H9 (cell line): ENCODE measurements around the gene OR10D3. TPM values are rescaled to one million over a fixed set of nuclear protein-coding genes. Genes with fewer than 3 reads are reported as not detected.

ENCODE experiments used
- DNase-seq: peaks from one replicate; pipeline ENCODE4 v3.0.0-alpha.2; 2017
- H2AFZ ChIP-seq: one replicate; pipeline ENCODE4 v1.6.1; 2013; ENCODE audit warnings: mild to moderate bottlenecking, low read length, control low read depth, moderate library complexity
- H2AK5ac ChIP-seq: 2 replicates; pipeline ENCODE4 v1.6.1; 2013; ENCODE audit warnings: low read length, control low read depth, mixed read lengths; ENCODE audit not compliant: insufficient read length
- H2BK120ac ChIP-seq: one replicate; pipeline ENCODE4 v1.6.1; 2013; ENCODE audit warnings: low read depth, mild to moderate bottlenecking, low read length, control low read depth, inconsistent platforms; ENCODE audit not compliant: poor library complexity, severe bottlenecking
- H2BK12ac ChIP-seq: 2 replicates; pipeline ENCODE4 v1.6.1; 2013; ENCODE audit warnings: low read length, control low read depth, mixed read lengths, low read depth; ENCODE audit not compliant: insufficient read length
- H2BK15ac ChIP-seq: 2 replicates; pipeline ENCODE4 v1.6.1; 2013; ENCODE audit warnings: low read depth, low read length, control low read depth
- H2BK20ac ChIP-seq: one replicate; pipeline ENCODE4 v1.6.1; 2013; ENCODE audit warnings: low read depth, mild to moderate bottlenecking, low read length, control low read depth, inconsistent platforms; ENCODE audit not compliant: poor library complexity, severe bottlenecking
- H2BK5ac ChIP-seq: 2 replicates; pipeline ENCODE4 v1.6.1; 2013; ENCODE audit warnings: low read length, control low read depth, mixed read lengths; ENCODE audit not compliant: insufficient read length
- H3K14ac ChIP-seq: 2 replicates; pipeline ENCODE4 v1.6.1; 2013; ENCODE audit warnings: low read length, control low read depth; ENCODE audit not compliant: insufficient read depth
- H3K18ac ChIP-seq: 2 replicates; pipeline ENCODE4 v1.6.1; 2013; ENCODE audit warnings: low read depth, mild to moderate bottlenecking, mixed read lengths, low read length, control low read depth; ENCODE audit not compliant: insufficient read length
- H3K23ac ChIP-seq: 2 replicates; pipeline ENCODE4 v1.6.1; 2013; ENCODE audit warnings: low read length, control low read depth, mixed read lengths, low read depth; ENCODE audit not compliant: insufficient read length
- H3K23me2 ChIP-seq: 2 replicates; pipeline ENCODE4 v1.6.1; 2013; ENCODE audit warnings: low read depth, mild to moderate bottlenecking, mixed read lengths, low read length, control low read depth; ENCODE audit not compliant: insufficient read length, poor library complexity, severe bottlenecking
- H3K27ac ChIP-seq: 2 replicates; pipeline ENCODE4 v1.5.1; 2013; ENCODE audit warnings: low read length, control low read depth, mixed read lengths, low read depth; ENCODE audit not compliant: insufficient read length
- H3K27me3 ChIP-seq: 2 replicates; pipeline ENCODE4 v1.6.1; 2013; ENCODE audit warnings: low read length, control low read depth, inconsistent platforms; ENCODE audit not compliant: insufficient read depth
- H3K4ac ChIP-seq: 2 replicates; pipeline ENCODE4 v1.6.1; 2013; ENCODE audit warnings: low read depth, mild to moderate bottlenecking, control low read depth, inconsistent platforms, low read length, moderate library complexity
- H3K4me1 ChIP-seq: 2 replicates; pipeline ENCODE4 v1.6.1; 2013; ENCODE audit warnings: low read length, control low read depth, inconsistent platforms; ENCODE audit not compliant: insufficient read depth
- H3K4me2 ChIP-seq: 2 replicates; pipeline ENCODE4 v1.6.1; 2013; ENCODE audit warnings: low read length, control low read depth, mixed read lengths; ENCODE audit not compliant: insufficient read length, insufficient read depth
- H3K56ac ChIP-seq: 2 replicates; pipeline ENCODE4 v1.6.1; 2013; ENCODE audit warnings: low read depth, mild to moderate bottlenecking, mixed read lengths, low read length, control low read depth; ENCODE audit not compliant: insufficient read length
- H3K79me1 ChIP-seq: 2 replicates; pipeline ENCODE4 v1.6.1; 2013; ENCODE audit warnings: low read depth, mild to moderate bottlenecking, moderate library complexity, low read length, control low read depth, inconsistent platforms; ENCODE audit not compliant: insufficient read depth, poor library complexity, severe bottlenecking
- H3K79me2 ChIP-seq: 2 replicates; pipeline ENCODE4 v1.6.1; 2013; ENCODE audit warnings: low read length, control low read depth, inconsistent platforms; ENCODE audit not compliant: insufficient read depth
- H3K9ac ChIP-seq: 2 replicates; pipeline ENCODE4 v1.6.1; 2013; ENCODE audit warnings: low read length, control low read depth, mixed read lengths; ENCODE audit not compliant: insufficient read length; ENCODE audit errors: extremely low read depth
- H3K9me3 ChIP-seq: one replicate; pipeline ENCODE4 v1.6.1; 2013; ENCODE audit warnings: low read depth, low read length, inconsistent platforms; ENCODE audit not compliant: control insufficient read depth
- H3T11ph ChIP-seq: one replicate; pipeline ENCODE4 v1.6.1; 2013; ENCODE audit warnings: mild to moderate bottlenecking, low read length, control low read depth, inconsistent platforms
- H4K20me1 ChIP-seq: one replicate; pipeline ENCODE4 v1.6.1; 2013; ENCODE audit not compliant: control insufficient read depth, insufficient read length, insufficient read depth
- H4K5ac ChIP-seq: 2 replicates; pipeline ENCODE4 v1.6.1; 2013; ENCODE audit warnings: low read depth, mild to moderate bottlenecking, mixed read lengths, low read length, control low read depth; ENCODE audit not compliant: insufficient read length
- H4K8ac ChIP-seq: replicated peaks from 2 replicates; pipeline ENCODE4 v1.6.1; 2013; ENCODE audit warnings: low read length, control low read depth, mixed read lengths, low read depth; ENCODE audit not compliant: insufficient read length
- H4K91ac ChIP-seq: 2 replicates; pipeline ENCODE4 v1.6.1; 2013; ENCODE audit warnings: low read depth, mild to moderate bottlenecking, moderate library complexity, mixed read lengths, low read length, control low read depth; ENCODE audit not compliant: insufficient read length
- H3K27ac Mint-ChIP-seq, 3 experiments: 2 replicates in 2 of 3; 3 replicates in 1 of 3; pipeline ENCODE4 v1.8.0; 2020 to 2021; ENCODE audit warnings: mixed read lengths in 3 of 3, mild to moderate bottlenecking in 1 of 3, moderate library complexity in 1 of 3
- H3K27me3 Mint-ChIP-seq: 2 replicates; pipeline ENCODE4 v1.8.0; 2021; ENCODE audit warnings: low read depth, mild to moderate bottlenecking, moderate library complexity, mixed read lengths
- H3K36me3 Mint-ChIP-seq, 3 experiments: 2 replicates in 2 of 3; 3 replicates in 1 of 3; pipeline ENCODE4 v1.8.0; 2020 to 2021; ENCODE audit warnings: low read depth in 3 of 3, mixed read lengths in 3 of 3; ENCODE audit not compliant: insufficient read depth in 1 of 3
- H3K4me1 Mint-ChIP-seq, 2 experiments: 2 replicates each; pipeline ENCODE4 v1.8.0; 2020; ENCODE audit warnings: mixed read lengths in 2 of 2
- H3K4me3 Mint-ChIP-seq, 2 experiments: 2 replicates in 1 of 2; 3 replicates in 1 of 2; pipeline ENCODE4 v1.8.0; 2020 to 2021; ENCODE audit warnings: mild to moderate bottlenecking in 2 of 2, mixed read lengths in 2 of 2, moderate library complexity in 1 of 2
- H3K9me3 Mint-ChIP-seq, 2 experiments: 2 replicates in 1 of 2; 3 replicates in 1 of 2; pipeline ENCODE4 v1.8.0; 2020; ENCODE audit warnings: mild to moderate bottlenecking in 2 of 2, mixed read lengths in 2 of 2, moderate library complexity in 1 of 2
- WGBS: extraction: QIAGEN DNeasy Blood & Tissue Kit; methylation state at CpG from one replicate; pipeline ENCODE4 v1.1.7; 2013; ENCODE audit warnings: missing lambda C conversion rate, low lambda C conversion rate, mixed read lengths; ENCODE audit not compliant: insufficient read length; ENCODE audit errors: extremely low coverage; 5-methylcytosine and 5-hydroxymethylcytosine counted together
- total RNA-seq: library from RNA; stranded (reverse); gene quantifications from 2 replicates; pipeline ENCODE4 v1.2.1, GENCODE V29; 2021
- TF ChIP-seq, protein P1 (sequence below): fragments of 200-600 bp; sonication (generic); conservative IDR thresholded peaks from 3 replicates; pipeline ENCODE4 v1.8.0; 2021; ENCODE audit warnings: antibody characterized with exemption, mild to moderate bottlenecking

The OR10D3 gene
- total RNA-seq, 1 experiment from 2014 or later, result not detected

DNA sequence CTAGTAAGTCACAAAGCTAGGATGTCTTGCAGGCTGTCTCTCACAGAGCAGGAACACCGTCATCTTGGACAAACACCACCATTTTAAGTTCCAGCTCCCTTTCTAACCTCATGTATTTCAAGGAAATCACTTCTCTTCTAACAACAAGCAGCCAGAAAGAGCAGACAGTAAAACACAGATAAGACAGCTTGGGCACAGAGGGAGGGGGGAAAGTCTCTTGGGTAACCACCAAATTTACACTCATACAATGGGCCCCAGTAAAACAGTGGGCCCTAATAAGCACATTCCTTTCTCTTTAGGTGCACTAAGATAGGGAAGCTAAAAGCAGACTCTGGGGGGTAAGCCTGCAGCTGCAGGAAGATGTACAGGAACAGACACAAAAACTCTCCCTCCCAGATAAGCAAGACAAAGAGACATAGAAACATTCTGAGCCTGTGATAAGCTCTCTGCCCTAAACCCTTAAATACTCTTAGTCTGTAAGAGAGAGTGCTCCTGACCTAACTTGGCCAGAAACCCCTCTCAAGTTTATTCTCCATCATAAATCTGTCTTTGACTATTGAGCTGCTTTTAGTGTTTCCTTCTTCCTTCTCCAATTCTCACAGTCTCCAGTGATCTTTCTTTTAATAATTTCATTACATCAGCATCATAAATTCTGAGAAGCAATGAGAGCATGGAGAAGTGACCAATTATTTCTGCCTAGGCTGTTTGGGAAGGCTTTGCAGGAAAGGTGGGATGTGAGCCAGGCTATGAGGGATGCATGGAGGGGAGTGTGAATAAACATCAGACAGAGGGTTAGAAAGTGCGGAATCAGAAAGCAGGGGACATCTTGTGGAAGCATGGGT, 7.4 kb downstream of the OR10D3 start:
- H3K36me3 Mint-ChIP-seq, result no peaks in the 10 kb centered on the region; a peak in 1 of 7 replicates
- Histone ChIP-seq H2BK20ac (no peak overlapping the region), H4K8ac (no peak overlapping the region), H3K18ac (no peak overlapping the region), H2BK15ac (no peak overlapping the region), H3K23ac (no peak overlapping the region), H4K91ac (no peak overlapping the region), H2AFZ (no peak overlapping the region), H2BK120ac (no peak overlapping the region), H3K4me1 (peaks cover 3% of the 10 kb centered on the region), H4K20me1 (no peaks in the 10 kb centered on the region), H3K23me2 (no peaks in the 10 kb centered on the region), H3K27me3 (peaks cover 16% of the 10 kb centered on the region; the same call in 1 of the 2 replicates), H3K79me1 (no peaks in the 10 kb centered on the region), H4K5ac (no peak overlapping the region), H2BK5ac (no peak overlapping the region), H3K56ac (no peak overlapping the region), H3K14ac (no peak overlapping the region), H3K9ac (no peak overlapping the region), H3K4ac (no peak overlapping the region), H3K79me2 (no peaks in the 10 kb centered on the region), H3T11ph (no peak overlapping the region), H3K4me2 (no peak overlapping the region), H2AK5ac (no peak overlapping the region), H3K9me3 (no peaks in the 10 kb centered on the region), H2BK12ac (no peak overlapping the region), H3K27ac (no peak overlapping the region)
- peaks cover 30 to 37% of the 10 kb centered on the region in 2 experiments for H3K4me1 Mint-ChIP-seq
- H3K9me3 Mint-ChIP-seq, result no peaks in the 10 kb centered on the region; a peak in 1 of 5 replicates
- TF ChIP-seq, protein P1, sequence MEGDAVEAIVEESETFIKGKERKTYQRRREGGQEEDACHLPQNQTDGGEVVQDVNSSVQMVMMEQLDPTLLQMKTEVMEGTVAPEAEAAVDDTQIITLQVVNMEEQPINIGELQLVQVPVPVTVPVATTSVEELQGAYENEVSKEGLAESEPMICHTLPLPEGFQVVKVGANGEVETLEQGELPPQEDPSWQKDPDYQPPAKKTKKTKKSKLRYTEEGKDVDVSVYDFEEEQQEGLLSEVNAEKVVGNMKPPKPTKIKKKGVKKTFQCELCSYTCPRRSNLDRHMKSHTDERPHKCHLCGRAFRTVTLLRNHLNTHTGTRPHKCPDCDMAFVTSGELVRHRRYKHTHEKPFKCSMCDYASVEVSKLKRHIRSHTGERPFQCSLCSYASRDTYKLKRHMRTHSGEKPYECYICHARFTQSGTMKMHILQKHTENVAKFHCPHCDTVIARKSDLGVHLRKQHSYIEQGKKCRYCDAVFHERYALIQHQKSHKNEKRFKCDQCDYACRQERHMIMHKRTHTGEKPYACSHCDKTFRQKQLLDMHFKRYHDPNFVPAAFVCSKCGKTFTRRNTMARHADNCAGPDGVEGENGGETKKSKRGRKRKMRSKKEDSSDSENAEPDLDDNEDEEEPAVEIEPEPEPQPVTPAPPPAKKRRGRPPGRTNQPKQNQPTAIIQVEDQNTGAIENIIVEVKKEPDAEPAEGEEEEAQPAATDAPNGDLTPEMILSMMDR, result no peak
- no CpG with 5 or more reads among the region's 2 CpGs for WGBS
- H3K27ac Mint-ChIP-seq, result no peak overlapping the region
- no peak for DNase-seq
- peaks cover 60% of the 10 kb centered on the region for H3K27me3 Mint-ChIP-seq
- H3K4me3 Mint-ChIP-seq, result no peak overlapping the region
